HG02970 (cell line): ENCODE measurements around the gene SGIP1.
"Not testable (repeated sequence)": the region's sequence is repeated elsewhere in the genome, so short reads cannot be mapped to it uniquely, and the experiment has no call there.

ENCODE experiments used
- ATAC-seq: cut with Tn5 transposase; IDR thresholded peaks from one replicate; pipeline ENCODE4 v1.9.1; 2021; ENCODE audit warnings: mild to moderate bottlenecking, moderate library complexity, moderate number of reproducible peaks; ENCODE audit not compliant: unreplicated experiment, low FRiP score

SGIP1 gene

DNA sequence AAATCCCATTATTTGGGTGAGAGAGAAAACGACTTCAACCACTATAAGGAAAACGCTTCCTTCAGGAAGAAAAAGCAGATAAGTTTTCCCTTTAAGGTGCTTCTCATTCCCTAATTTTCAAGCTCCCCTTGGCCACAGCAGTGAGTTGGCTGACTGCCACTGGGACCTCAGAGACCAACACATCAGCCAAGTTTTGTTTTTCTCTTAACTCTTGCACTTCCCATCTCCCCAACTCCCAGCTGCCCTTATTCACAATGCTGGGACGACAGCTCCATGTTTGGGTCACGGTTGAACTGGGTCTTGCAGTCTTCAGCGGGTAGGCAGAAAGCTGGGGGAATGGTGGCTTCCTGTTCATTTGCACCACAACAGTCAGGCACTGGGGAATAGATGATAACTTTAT, 18.9 kb downstream of the SGIP1 start:
- no peak for ATAC-seq

DNA sequence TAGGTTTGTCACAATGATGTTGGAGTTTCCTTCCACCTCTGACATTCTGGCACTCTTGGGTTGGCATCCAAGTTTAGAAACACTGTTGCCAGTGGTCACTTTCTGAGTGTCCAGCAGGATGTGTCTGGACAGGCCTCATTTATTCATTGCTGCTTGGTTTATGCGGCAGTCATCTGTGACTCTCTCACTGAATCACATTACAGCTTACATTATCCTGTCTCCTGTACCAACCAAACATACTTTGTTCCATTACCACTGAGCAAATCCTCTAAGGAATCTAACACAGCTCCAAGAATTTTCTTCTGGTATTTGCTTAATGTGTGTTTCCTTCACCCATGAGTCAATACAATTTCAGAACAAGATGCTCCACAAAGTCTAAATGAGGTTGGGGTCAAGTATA, 19.9 kb downstream of the SGIP1 start:
- no peak for ATAC-seq

DNA sequence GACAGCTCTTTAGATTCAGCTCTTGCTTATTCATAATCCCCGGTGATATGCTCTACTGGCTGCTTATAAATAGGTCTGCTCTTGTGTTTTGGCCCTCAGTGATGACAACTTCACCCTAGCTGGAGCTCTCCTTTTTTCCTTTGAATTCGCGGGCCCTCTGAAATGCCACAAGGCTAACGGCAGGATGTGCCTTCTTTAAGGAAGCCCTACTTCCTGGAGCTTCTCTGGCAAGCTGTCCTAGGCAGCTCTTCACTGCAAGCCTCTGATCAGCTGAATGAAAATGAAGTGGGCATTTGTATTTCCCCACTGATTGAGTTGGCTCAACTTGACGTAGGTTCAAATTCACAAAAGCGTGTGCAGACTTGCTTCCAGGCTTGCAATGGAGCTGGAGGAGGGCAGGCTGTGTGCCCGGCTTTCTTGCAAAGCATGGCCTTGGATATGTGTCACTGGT, 22.2 kb downstream of the SGIP1 start:
- no peak for ATAC-seq

DNA sequence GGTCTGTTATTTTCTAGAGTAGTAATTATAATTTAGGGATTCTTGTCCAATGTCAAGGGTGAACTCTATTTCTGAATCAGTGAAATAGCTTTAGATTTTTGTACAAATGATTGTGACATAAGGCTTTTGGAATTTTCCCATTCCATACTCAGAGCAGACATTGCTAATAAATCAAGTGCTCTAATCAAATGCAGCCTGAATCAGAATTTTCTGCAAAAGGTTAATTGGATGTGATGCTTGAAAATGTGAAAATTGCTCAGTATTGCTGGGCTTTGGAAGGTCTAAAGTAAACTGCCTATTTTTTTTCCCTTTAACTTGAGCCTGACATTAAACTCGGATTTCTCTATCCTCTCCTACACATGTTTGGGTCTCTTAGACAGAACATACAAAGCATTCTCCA, 23.2 kb downstream of the SGIP1 start:
- no peak for ATAC-seq

DNA sequence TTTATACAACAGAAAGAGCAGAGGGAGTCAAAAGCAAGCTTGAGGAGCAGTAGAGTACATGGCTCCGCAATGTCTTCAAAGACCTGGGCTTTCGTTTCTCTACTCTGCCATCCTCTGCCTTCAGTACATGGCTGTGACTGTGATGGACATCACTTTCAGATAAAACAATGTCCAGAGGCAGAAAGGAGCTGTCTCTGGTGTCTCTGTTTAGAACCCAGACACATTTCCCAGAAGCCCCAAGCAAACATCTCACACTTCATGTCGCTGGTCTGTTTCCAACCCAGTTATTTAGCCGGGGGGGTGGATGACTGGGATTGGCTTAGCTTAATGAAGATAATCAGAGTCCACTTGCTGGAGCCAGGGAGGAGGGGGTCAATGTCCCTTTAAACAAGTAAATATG, 25.6 kb downstream of the SGIP1 start:
- no peak for ATAC-seq

DNA sequence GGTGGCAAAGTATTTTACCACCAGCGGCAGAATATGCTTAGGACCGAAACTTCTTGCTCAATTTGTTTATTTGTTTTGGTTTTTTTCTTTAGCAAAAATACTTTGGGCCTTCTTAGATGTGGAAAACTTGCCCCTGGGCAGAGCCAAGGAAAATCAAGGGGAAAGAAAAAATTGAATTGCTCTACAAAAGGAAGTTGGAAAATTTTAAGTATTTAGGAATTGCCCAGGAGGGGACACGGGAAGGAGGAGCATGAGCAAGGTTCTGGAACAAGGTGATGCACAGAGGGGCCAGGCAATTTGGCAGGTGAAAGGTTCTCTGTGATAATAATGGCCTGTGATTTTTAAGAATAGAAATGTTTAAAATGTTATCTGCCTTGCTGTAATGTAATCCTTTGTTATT, 28.6 kb downstream of the SGIP1 start:
- no peak for ATAC-seq

DNA sequence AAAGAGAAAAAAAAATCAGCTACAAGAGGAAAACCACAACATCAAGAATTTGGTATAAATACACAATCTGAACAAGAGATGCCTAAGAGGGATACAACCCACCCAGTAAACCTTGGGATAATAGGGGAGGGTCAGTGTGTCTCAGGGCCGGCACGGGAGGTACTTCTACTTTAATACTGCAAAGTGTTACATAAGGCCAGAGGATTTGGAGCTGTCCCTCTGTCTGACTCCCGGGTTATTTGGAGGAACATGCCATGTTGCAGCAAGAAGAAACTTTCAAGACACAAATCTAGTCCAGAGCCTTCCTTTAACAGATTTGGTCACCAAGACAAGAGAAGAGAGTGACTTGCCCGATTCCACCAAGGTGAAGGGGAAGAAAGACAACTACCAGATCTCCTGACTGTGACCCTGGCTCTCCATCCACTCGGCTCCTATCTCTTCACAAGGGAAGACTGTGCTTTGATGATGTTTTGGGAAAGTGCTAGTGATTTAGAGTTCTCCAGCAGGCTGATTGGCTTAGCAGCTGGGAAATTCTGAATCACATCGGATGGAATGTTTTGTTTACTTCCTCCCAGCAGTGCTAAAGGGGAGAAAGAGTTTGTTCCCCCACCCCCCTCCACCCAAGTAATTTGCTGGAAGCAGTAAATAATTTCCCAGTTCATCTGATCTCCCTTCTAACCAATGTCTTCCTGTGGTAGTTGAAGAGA, 29.3 kb downstream of the SGIP1 start:
- no peak for ATAC-seq

DNA sequence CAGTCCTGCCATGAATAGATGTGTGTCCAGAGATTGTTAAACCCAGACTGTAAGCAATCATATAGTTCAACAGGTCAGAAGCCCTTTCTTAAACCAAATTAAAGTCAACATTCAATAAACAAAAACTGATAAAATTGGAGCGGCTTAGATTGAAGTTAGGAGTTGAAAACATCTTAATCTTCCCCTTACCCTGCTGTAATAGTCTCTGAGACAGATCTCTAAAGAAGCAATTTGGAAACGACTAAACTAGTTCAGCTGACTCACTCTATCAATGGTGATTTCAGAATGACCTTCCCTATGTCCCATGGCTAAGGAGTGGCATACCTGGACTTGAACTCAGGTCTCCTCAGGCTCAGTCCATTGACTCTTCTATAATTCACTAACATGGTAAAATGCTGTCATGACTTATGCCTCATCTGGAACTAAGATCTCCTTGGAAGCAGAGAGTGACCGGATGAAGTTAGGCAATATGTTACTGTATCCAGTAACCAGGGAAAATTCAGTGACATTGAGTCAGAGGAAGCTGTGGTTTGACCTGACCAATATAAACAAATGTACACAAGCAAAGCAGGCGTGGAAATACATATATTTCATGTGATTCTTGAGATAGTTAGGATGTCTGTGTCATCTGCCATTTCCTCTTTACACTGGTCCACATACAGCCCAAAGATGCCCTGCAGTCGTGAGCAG, 30.1 kb downstream of the SGIP1 start:
- no peak for ATAC-seq

DNA sequence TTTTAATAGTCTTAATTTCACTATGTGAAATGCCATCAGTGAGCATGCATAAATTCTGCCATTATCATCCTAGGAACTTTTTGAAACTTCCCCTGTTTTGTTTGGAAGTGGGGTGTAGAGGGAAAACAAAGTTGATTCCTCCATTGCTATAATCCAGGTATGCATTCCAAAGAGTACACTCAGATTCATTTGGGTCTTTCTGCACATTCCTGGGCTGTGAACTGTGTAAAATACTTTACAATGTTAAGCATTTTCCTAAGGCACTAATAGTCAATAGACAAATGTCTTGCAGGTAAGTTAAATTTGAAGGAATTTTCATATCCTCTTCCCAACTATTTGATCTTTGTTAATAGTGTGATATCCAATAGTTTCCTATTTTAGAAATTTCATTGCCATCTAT, 36.2 kb downstream of the SGIP1 start:
- ATAC-seq: no peak

DNA sequence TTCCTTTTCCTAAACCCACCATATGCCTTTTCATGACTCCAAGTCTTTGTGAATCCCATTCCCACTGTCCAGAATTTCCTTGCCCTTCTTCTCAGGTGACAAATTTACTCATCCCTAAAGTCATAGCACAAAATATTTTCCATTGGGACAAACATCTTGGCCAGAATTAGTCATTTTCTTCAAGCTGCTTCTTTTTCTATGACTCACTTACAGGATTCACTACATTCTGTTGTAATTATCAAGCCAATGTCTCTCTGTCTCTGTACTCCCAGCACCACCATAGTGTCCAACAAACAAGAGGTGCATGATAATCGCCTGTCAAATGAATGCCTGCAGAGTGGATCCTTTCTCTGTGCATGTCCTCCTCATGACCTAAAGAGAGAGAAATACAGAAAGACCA, 37.8 kb downstream of the SGIP1 start:
- ATAC-seq: no peak

DNA sequence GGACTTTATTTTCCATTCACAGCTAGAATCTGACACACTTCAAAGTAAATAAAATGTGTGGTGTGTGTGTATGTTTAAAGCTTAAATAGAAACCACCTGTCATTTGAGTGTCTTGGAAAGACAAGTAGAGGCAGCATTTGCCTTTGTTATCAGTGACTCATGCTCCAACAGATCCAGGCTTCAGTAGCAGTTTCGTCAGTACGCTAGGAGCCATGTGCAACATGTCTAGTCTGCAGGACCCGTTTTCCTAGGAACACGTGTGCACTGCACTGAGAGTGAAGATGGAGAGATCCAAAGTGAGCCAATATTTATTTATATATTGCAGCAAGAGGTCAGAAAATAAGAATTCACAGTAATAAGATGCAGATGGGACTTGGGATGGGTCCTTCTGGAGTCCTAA, 41.8 kb downstream of the SGIP1 start:
- no peak for ATAC-seq

DNA sequence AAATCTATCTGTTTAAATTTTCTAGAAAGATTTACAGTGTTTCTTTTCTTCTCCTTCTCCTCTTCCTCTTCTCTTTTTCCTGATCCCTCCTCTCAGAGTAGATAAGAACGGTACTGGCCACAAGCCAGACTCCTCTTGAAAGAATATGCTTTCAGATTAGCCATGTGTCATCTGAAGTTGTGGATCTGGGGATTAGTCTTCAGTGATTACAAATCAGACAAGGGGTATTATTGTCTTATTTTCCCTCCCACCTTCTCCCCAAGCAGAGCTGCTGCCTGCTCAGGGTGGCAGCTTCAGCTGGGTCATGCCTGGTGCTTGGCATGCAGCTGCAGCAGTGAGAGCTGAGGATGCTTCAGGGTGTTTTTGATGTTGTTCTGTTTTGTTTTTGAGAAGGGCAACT, 42.7 kb downstream of the SGIP1 start:
- no peak for ATAC-seq

DNA sequence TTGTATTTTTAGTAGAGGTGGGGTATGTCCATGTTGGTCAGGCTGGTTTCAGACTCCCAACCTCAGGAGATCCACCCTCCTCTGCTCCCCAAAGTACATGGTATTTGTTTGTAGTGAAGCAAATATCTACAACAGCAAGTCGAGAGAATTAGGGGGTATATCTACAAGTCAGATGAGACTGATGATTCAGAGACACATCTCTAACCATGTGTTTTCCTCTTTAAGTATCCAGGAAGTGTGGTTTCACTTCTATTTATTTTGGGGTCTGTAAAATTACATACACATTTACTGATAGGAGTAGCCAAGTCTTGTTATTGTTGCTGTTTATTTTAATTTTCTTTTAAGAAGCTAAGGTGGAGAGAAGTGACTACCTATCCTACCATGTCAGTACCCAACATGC, 44.9 kb downstream of the SGIP1 start:
- ATAC-seq: no peak

DNA sequence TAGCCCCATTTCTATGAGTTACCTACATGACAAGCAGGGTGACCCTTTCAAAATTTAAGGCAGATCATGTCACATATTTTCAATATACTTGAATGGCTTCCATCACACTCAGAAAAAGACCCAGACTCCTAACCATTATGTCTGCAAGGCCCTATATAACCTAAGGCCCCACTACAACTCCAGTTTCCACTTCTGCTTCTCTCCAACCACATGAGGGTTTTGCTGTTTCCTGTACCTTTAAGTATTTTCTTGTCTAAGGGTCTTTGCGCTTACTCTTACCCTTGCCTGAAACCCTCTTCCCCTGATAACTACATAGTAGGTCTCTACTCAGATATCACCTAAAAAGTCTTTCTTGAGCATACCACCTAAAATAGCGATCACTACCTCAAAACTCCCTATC, 46.1 kb downstream of the SGIP1 start:
- no peak for ATAC-seq

DNA sequence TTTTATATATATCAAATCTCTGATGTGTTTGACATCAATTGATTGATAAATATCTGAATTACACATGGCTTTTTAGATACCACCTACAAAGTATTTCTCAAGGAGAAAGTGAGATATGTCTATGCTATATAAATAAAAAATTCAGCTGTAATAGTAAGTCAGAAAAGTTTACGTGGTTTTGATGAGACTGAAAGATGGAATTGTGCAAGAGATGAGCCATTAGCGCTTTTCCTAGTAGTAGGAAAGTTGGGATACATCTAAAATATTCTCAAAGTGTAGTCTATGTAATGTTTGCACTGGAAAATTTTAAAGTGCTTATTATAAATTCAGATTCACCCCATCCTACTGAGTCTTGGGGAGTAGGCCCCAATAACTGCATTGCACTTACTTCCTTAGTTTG, 49.1 kb downstream of the SGIP1 start:
- no peak for ATAC-seq

DNA sequence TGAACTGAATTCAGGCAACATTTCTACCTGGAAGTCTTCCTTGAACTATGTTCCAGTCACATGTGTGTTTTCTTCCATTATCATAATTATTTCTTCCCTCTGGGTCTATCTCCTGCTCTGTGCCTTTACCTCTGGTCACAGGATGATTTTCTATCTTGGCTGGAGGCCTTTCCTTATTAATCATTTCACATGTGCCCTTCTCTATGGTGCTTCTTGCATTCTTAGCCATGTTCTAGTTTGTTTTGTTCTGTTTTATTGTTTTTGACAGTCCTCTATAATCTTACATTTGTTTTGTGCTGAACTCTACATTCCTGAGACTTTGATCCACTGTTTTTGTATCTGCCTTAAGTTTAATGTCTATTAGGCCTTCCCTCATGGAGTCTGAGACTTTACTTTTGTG, 51.0 kb downstream of the SGIP1 start:
- ATAC-seq: no peak

DNA sequence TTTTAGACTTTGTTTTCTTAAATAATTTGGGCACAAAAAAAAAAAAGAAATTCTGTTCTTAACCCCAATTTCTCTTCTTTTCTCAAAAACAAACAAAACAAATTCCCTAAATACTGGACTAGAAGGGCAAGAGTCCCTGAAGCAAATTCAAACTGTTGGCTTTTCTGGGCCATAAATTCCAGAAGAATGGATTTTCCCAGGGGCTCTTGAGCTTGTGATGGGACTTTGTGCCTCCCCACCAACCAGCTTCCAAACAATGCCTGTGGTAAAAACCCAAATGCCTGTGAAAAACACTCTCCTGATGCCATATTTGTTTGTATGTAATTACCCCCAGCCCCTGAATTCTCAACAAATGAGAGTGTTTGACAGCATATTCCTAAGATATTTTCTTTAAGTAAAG, 55.4 kb downstream of the SGIP1 start:
- ATAC-seq: no peak

DNA sequence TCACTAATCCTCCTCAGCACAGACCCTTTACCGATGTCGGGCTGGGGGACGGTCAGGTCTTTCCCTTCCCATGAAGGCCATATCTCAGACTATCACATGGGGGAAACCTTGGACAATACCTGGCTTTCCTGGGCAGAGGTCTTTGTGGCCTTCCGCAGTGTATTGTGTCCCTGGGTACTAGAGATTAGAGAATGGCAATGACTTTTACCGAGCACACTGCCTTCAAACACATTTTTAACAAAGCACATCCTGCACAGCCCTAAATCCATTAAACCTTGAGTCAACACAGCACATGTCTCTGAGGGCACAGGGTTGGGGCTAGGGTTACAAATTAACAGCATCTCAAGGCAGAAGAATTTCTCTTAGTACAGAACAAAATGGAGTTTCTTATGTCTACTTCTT, 58.2 kb downstream of the SGIP1 start:
- not testable (repeated sequence) for ATAC-seq

DNA sequence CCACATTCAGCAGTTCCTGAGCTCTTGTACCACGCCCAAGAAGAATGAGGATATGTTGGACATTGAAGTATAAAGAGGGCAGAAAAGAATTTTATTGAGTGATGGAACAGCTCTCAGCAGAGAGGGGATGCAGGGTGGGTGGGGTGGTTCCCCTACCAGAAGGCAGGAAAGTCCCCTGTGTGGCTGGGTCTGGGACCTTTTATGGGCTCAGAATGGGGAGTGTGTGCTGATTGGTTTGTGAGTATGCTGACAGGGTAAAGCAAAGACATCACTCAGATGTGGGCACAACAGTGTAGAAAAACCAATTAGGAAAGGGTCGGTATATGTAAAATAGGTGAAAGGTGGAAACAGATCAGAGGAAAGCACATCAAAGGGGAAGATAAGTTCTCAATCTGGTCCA, 62.2 kb downstream of the SGIP1 start:
- no peak for ATAC-seq

DNA sequence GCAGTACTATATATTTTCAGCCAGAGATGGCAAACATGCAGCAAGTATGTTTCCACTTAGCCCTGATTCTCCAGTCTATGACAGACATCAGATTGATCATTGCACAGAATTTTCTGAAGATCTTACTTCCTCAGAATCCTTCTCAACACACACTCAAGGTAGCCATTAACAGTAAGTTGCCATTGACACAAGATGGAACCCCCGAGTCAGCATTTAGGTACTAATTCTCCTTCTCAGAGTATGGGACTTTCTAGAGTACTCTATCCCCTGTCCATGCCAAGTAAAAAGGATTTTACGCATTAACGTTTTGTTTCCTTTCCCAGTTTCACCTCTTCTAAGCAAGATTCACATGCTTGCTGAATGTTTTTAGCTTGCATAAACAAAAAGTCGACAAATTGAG, 63.5 kb downstream of the SGIP1 start:
- no peak for ATAC-seq

DNA sequence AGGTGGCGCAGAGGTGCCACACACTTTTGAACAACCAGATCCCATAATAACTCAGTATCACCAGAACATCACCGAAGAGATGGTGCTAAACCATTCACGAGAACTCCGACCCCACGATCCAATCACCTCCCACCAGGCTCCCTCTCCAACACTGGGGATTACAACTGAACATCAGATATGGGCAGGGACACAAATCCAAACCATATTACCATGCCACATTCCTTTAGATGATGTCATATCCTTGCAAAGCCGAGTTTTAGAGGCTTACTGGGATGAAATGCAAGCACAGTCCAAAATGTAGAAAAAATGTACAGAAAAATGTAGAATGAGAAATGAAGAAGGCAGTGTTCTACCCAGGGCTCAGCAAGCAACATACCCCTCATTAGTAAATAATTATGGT, 64.7 kb downstream of the SGIP1 start:
- no peak for ATAC-seq

DNA sequence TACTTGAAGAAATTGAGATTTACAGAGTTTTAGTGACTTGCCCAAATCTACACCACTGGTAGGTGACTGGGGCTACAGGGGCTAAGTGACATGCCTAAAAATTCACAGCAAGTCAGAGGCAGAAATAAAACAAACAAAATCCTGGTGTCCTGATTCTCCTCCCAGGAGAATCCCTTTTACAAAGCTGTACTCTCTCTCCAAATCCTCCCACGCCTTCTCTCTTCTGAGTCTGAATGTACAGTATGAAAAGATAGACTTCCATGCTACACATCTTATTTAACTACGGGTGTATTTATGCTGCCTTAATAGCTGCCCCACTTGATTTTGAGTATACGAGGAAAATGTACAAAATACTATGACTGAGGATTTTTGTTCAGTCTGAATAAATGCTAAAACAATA, 65.4 kb downstream of the SGIP1 start:
- ATAC-seq: no peak
